Activated CD4-positive, alpha-beta T cell treated with anti-CD3 and anti-CD28 coated beads, Interleukin-2, amount 10 ng/mL, durations not matched to agents 7 days and 5 days (primary cell): ENCODE data around the gene RAPGEF6. TPM values are rescaled to one million over a fixed set of nuclear protein-coding genes. Genes with fewer than 3 reads are reported as not detected.

Experiments used
- CTCF ChIA-PET: fragments of 350-600 bp; sonication (Branson Sonifier 250); formaldehyde crosslinking; loops from one replicate; lab custom pipeline; 2021; ENCODE audit warnings: antibody characterized with exemption; lab: Charles Lee
- POLR2A ChIA-PET: fragments of 350-600 bp; sonication (Branson Sonifier 250); formaldehyde crosslinking; loops from one replicate; lab custom pipeline; 2021; ENCODE audit warnings: antibody characterized with exemption; lab: Charles Lee
- DNase-seq: peaks from one replicate; pipeline ENCODE4 v3.0.0-alpha.2; 2020
- H3K27ac Mint-ChIP-seq: one replicate; pipeline ENCODE4 v1.8.0; 2021; ENCODE audit warnings: mild to moderate bottlenecking, moderate library complexity, mixed read lengths
- H3K27me3 Mint-ChIP-seq: one replicate; pipeline ENCODE4 v1.8.0; 2021; ENCODE audit warnings: mixed read lengths
- H3K36me3 Mint-ChIP-seq: one replicate; pipeline ENCODE4 v1.8.0; 2021; ENCODE audit warnings: low read depth, mixed read lengths
- H3K4me1 Mint-ChIP-seq: one replicate; pipeline ENCODE4 v1.8.0; 2021; ENCODE audit warnings: mixed read lengths
- H3K4me3 Mint-ChIP-seq: one replicate; pipeline ENCODE4 v1.8.0; 2021; ENCODE audit warnings: mild to moderate bottlenecking, moderate library complexity, mixed read lengths
- H3K9me3 Mint-ChIP-seq: one replicate; pipeline ENCODE4 v1.8.0; 2021; ENCODE audit warnings: mixed read lengths
- total RNA-seq, 2 experiments: library from RNA; stranded (reverse); gene quantifications; one replicate each; pipeline ENCODE4 v1.2.3, GENCODE V29; 2021

RAPGEF6 gene
- total RNA-seq, 2 experiments from 2014 or later: 43.9 to 47.8 TPM

- peaks cover 48% of the 10 kb centered on the region for H3K36me3 Mint-ChIP-seq
- ChIA-PET CTCF (interaction anchor here (0.8 to 1.6 kb wide), 4 partner anchors 10 to 161 kb away, joined by 3 to 4 read pairs (median 3); no protein-coding TSS in a partner anchor), POLR2A (no interaction called here)
- peaks cover 3% of the 10 kb centered on the region for H3K4me1 Mint-ChIP-seq
- no peaks in the 10 kb centered on the region for H3K27me3 Mint-ChIP-seq
- no peak overlapping the region for H3K4me3 Mint-ChIP-seq
- no peak for DNase-seq
- H3K9me3 Mint-ChIP-seq: no peaks in the 10 kb centered on the region
- no peak overlapping the region for H3K27ac Mint-ChIP-seq
These were observed 209.0 kb downstream of the RAPGEF6 start for GRCh38 chr5:131426011-131426410.

- Mint-ChIP-seq H3K27ac (no peak overlapping the region), H3K9me3 (no peaks in the 10 kb centered on the region)
- POLR2A ChIA-PET: interaction anchor here (0.6 kb wide), 1 partner anchor 137 kb away, joined by 12 read pairs; no protein-coding TSS in a partner anchor
These were observed 212.0 kb downstream of the RAPGEF6 start for GRCh38 chr5:131423056-131423455.

GRCh38 chr5:131419877-131420276 is 215.2 kb downstream of the RAPGEF6 start:
- H3K9me3 Mint-ChIP-seq: no peaks in the 10 kb centered on the region
- no peak for DNase-seq
- no peak overlapping the region for H3K4me3 Mint-ChIP-seq
- CTCF ChIA-PET: interaction anchor here (0.7 to 1.1 kb wide), 3 partner anchors 32 to 1048 kb away, joined by 3 to 4 read pairs (median 3); no protein-coding TSS in a partner anchor
- no peak overlapping the region for H3K27ac Mint-ChIP-seq
- peaks cover 21% of the 10 kb centered on the region for H3K36me3 Mint-ChIP-seq
- H3K4me1 Mint-ChIP-seq: peaks cover 30% of the 10 kb centered on the region
- POLR2A ChIA-PET: interaction anchor here (0.7 kb wide), 1 partner anchor 192 kb away, joined by 3 read pairs; no protein-coding TSS in a partner anchor
- H3K27me3 Mint-ChIP-seq: no peaks in the 10 kb centered on the region

More at GRCh38 chr5:131423056-131423455, 212.0 kb downstream of the RAPGEF6 start:
- H3K27me3 Mint-ChIP-seq: no peaks in the 10 kb centered on the region
- DNase-seq: no peak
- H3K4me3 Mint-ChIP-seq: no peak overlapping the region
- H3K36me3 Mint-ChIP-seq: peaks cover 28% of the 10 kb centered on the region
- peaks cover 12% of the 10 kb centered on the region for H3K4me1 Mint-ChIP-seq
- CTCF ChIA-PET: interaction anchor here (0.9 to 2.1 kb wide), 5 partner anchors 18 to 585 kb away, joined by 3 to 10 read pairs (median 5); no protein-coding TSS in a partner anchor

GRCh38 chr5:131418846-131419245 is 216.2 kb downstream of the RAPGEF6 start:
- ChIA-PET POLR2A (no interaction called here), CTCF (interaction anchor here (1.1 kb wide), 1 partner anchor 37 kb away, joined by 3 read pairs; no protein-coding TSS in a partner anchor)
- Mint-ChIP-seq H3K4me1 (peaks cover 39% of the 10 kb centered on the region), H3K27ac (no peak overlapping the region), H3K36me3 (peaks cover 28% of the 10 kb centered on the region), H3K4me3 (no peak overlapping the region), H3K9me3 (no peaks in the 10 kb centered on the region), H3K27me3 (no peaks in the 10 kb centered on the region)
- no peak for DNase-seq

GRCh38 chr5:131417240-131417869 is 217.7 kb downstream of the RAPGEF6 start:
- Mint-ChIP-seq H3K9me3 (no peaks in the 10 kb centered on the region), H3K27me3 (no peaks in the 10 kb centered on the region), H3K4me1 (peaks cover 47% of the 10 kb centered on the region), H3K27ac (peak overlapping the region; percentile 16), H3K36me3 (peaks cover 35% of the 10 kb centered on the region), H3K4me3 (no peak overlapping the region)
- POLR2A ChIA-PET: interaction anchor here (0.6 kb wide), 1 partner anchor 94 kb away, joined by 7 read pairs; no protein-coding TSS in a partner anchor
- peak; percentile 86 for DNase-seq
- CTCF ChIA-PET: no interaction called here

- Mint-ChIP-seq H3K4me3 (no peak overlapping the region), H3K27ac (no peak overlapping the region), H3K36me3 (peaks cover 30% of the 10 kb centered on the region), H3K9me3 (no peaks in the 10 kb centered on the region), H3K27me3 (no peaks in the 10 kb centered on the region), H3K4me1 (peaks cover 47% of the 10 kb centered on the region)
- no peak for DNase-seq
- ChIA-PET CTCF (interaction anchor here (0.6 to 1.0 kb wide), 3 partner anchors 10 to 545 kb away, joined by 3 to 4 read pairs (median 3); no protein-coding TSS in a partner anchor), POLR2A (interaction anchor here (0.6 kb wide), 2 partner anchors 162 to 380 kb away, joined by 4 to 5 read pairs; no protein-coding TSS in a partner anchor)
These were observed 218.3 kb downstream of the RAPGEF6 start for GRCh38 chr5:131416729-131417128.

- H3K4me1 Mint-ChIP-seq: peaks cover 36% of the 10 kb centered on the region
- H3K27ac Mint-ChIP-seq: peak overlapping the region; percentile 85
- H3K36me3 Mint-ChIP-seq: peaks cover 51% of the 10 kb centered on the region
- ChIA-PET POLR2A (interaction anchor here (0.6 to 1.1 kb wide), 2 partner anchors 31 to 148 kb away, joined by 3 read pairs; no protein-coding TSS in a partner anchor), CTCF (interaction anchor here (0.5 to 2.6 kb wide), 7 partner anchors 12 to 148 kb away, joined by 3 to 7 read pairs (median 3); no protein-coding TSS in a partner anchor)
- no peaks in the 10 kb centered on the region for H3K27me3 Mint-ChIP-seq
- peak; percentile 57 for DNase-seq
- no peak overlapping the region for H3K4me3 Mint-ChIP-seq
- peaks cover 12% of the 10 kb centered on the region for H3K9me3 Mint-ChIP-seq
These were observed 221.1 kb downstream of the RAPGEF6 start for GRCh38 chr5:131413605-131414559.

- Mint-ChIP-seq H3K4me3 (no peak overlapping the region), H3K4me1 (peaks cover 4% of the 10 kb centered on the region), H3K36me3 (peaks cover 76% of the 10 kb centered on the region), H3K9me3 (peaks cover 21% of the 10 kb centered on the region), H3K27ac (peak overlapping the region; percentile 39), H3K27me3 (no peaks in the 10 kb centered on the region)
- POLR2A ChIA-PET: interaction anchor here (0.5 kb wide), 1 partner anchor 107 kb away, joined by 6 read pairs; no protein-coding TSS in a partner anchor
- CTCF ChIA-PET: interaction anchor here (1.4 to 1.7 kb wide), 3 partner anchors 11 to 142 kb away, joined by 3 to 4 read pairs (median 4); no protein-coding TSS in a partner anchor
- DNase-seq: no peak
These were observed 227.9 kb downstream of the RAPGEF6 start for GRCh38 chr5:131406975-131407638.

- peaks cover 80% of the 10 kb centered on the region for H3K36me3 Mint-ChIP-seq
- no peak for DNase-seq
- ChIA-PET CTCF (interaction anchor here (0.6 to 1.5 kb wide), 5 partner anchors 13 to 419 kb away, joined by 3 to 4 read pairs (median 3); no protein-coding TSS in a partner anchor), POLR2A (no interaction called here)
- H3K27ac Mint-ChIP-seq: no peak overlapping the region
- no peak overlapping the region for H3K4me3 Mint-ChIP-seq
- H3K9me3 Mint-ChIP-seq: peaks cover 23% of the 10 kb centered on the region
- H3K27me3 Mint-ChIP-seq: no peaks in the 10 kb centered on the region
- H3K4me1 Mint-ChIP-seq: peaks cover 6% of the 10 kb centered on the region
These were observed 229.0 kb downstream of the RAPGEF6 start for GRCh38 chr5:131406076-131406475.

GRCh38 chr5:131405674-131406073 is 229.4 kb downstream of the RAPGEF6 start:
- Mint-ChIP-seq H3K4me1 (peaks cover 9% of the 10 kb centered on the region), H3K4me3 (no peak overlapping the region), H3K27me3 (no peaks in the 10 kb centered on the region), H3K9me3 (peaks cover 25% of the 10 kb centered on the region), H3K27ac (peak overlapping the region; percentile 33), H3K36me3 (peaks cover 81% of the 10 kb centered on the region)
- ChIA-PET CTCF (interaction anchor here (1.2 to 1.5 kb wide), 5 partner anchors 12 to 226 kb away, joined by 3 to 4 read pairs (median 3); no protein-coding TSS in a partner anchor), POLR2A (no interaction called here)
- no peak for DNase-seq

GRCh38 chr5:131400585-131400984 is 234.4 kb downstream of the RAPGEF6 start:
- H3K27ac Mint-ChIP-seq: peak overlapping the region; percentile 19
- no peak for DNase-seq
- no peaks in the 10 kb centered on the region for H3K27me3 Mint-ChIP-seq
- H3K9me3 Mint-ChIP-seq: peaks cover 20% of the 10 kb centered on the region
- POLR2A ChIA-PET: no interaction called here
- H3K4me1 Mint-ChIP-seq: peaks cover 32% of the 10 kb centered on the region
- H3K36me3 Mint-ChIP-seq: peaks cover 90% of the 10 kb centered on the region
- CTCF ChIA-PET: interaction anchor here (0.7 to 1.7 kb wide), 5 partner anchors 11 to 224 kb away, joined by 3 to 4 read pairs (median 3); no protein-coding TSS in a partner anchor
- H3K4me3 Mint-ChIP-seq: no peak overlapping the region
